Testis (tissue), 3 donors: ENCODE data around the gene CIITA. TPM values are rescaled to one million over a fixed set of nuclear protein-coding genes. Genes with fewer than 3 reads are reported as not detected.

Source experiments
- polyA plus RNA-seq: library from polyadenylated mRNA; stranded (reverse); fragments of 350-450 nt; fragmentation: Illumina TruSeq; extraction: RNeasy Lipid Tissue Mini Kit (QIAGEN cat#74804); gene quantifications from one replicate; pipeline ENCODE4 v1.2.3, GENCODE V29; 2014; ENCODE audit warnings: low read depth, low replicate concordance; ENCODE audit not compliant: insufficient read depth
- total RNA-seq, 2 donors: library from RNA; depleted of rRNA; stranded (reverse); fragments of >200 nt; gene quantifications; one replicate each; pipeline ENCODE4 v1.2.3, GENCODE V29; 2016

CIITA gene
- total and polyA plus RNA-seq, 3 donors from 2014 or later = 6.3 to 16.0 (median 9.5) TPM

Other genes starting within 250 kb of the CIITA start
- gene TEKT5, start 182.3 kb upstream of the CIITA start, total RNA-seq = 10 to 100 TPM; 20.7 to 35.6 TPM
- 69.1 TPM for gene TEKT5, start 182.3 kb upstream of the CIITA start, polyA plus RNA-seq
- gene NUBP1, start 133.4 kb upstream of the CIITA start, total RNA-seq = 10 to 100 TPM; 23.0 to 33.9 TPM
- 41.1 TPM for gene NUBP1, start 133.4 kb upstream of the CIITA start, polyA plus RNA-seq
- gene TVP23A, start 58.4 kb upstream of the CIITA start, total RNA-seq = 1 to 10 TPM; 3.5 to 4.2 TPM
- 1.7 TPM for gene TVP23A, start 58.4 kb upstream of the CIITA start, polyA plus RNA-seq
- 10 to 100 TPM; 39.0 to 57.4 TPM for gene DEXI, start 65.3 kb downstream of the CIITA start, total RNA-seq
- 30.0 TPM for gene DEXI, start 65.3 kb downstream of the CIITA start, polyA plus RNA-seq
- gene CLEC16A, start 67.4 kb downstream of the CIITA start, total RNA-seq = 100 to 1,000 TPM in 1 of 2 donors, 10 to 100 TPM in 1; 93.9 to 122 TPM
- gene CLEC16A, start 67.4 kb downstream of the CIITA start, polyA plus RNA-seq = 126 TPM